Measurements from ENCODE around the gene ZNF584. TPM values are rescaled to one million over a fixed set of nuclear protein-coding genes. Genes with fewer than 3 reads are reported as not detected.
"Not testable (repeated sequence)": the region's sequence is repeated elsewhere in the genome, so short reads cannot be mapped to it uniquely, and the experiment has no call there.

The ZNF584 gene
- total and polyA plus RNA-seq, 12 donors = 7.1 to 37.5 (median 14.4) TPM

DNA sequence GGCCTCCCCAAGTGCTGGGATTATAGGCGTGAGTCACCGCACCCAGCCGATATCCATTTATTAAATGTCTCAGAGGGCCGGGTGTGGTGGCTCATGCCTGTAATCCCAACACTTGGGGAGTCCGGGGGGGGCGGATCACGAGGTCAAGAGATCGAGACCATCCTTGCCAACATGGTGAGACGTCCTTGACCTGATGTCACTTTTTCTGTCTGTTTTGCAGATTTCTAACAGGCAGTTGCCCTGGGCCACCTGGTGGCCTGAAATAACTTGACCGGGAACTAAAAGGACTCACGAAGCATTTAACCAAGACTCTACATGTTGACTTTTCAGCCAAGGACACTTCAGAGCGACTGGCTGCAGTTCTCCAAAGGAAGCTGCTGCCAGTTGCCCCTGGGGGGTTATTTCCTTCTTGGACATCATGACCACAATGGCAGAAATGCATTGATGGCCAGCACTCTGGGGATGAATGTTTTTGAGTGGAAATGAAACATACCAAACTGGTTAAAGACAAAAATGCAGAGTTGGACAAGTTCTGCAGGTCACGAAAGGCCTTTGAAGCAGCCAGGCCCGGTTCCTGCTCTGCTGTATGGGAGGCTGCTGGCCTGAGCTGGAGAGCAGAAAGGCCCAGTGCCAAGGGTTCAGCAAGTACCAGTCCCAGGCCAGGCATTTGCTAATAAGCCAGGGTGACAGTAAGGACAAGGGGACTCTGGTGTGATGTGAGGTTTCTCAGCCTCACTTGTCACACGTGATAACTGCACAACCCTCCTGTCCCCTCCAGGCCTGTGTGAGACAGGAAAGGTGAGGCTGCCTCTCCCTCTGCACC lies 35.9 kb upstream of the ZNF584 start:
- no peak overlapping the region for H3K4me3 ChIP-seq
- DNase-seq = peak in 1 of 7 donors; percentile 32
- no peaks in the 10 kb centered on the region for H3K4me1 ChIP-seq (replicated peaks in 1 of 2)
- TF ChIP-seq POLR2A (IDR thresholded peaks at IDR 0.05) = no peak
- TF ChIP-seq, protein P1, sequence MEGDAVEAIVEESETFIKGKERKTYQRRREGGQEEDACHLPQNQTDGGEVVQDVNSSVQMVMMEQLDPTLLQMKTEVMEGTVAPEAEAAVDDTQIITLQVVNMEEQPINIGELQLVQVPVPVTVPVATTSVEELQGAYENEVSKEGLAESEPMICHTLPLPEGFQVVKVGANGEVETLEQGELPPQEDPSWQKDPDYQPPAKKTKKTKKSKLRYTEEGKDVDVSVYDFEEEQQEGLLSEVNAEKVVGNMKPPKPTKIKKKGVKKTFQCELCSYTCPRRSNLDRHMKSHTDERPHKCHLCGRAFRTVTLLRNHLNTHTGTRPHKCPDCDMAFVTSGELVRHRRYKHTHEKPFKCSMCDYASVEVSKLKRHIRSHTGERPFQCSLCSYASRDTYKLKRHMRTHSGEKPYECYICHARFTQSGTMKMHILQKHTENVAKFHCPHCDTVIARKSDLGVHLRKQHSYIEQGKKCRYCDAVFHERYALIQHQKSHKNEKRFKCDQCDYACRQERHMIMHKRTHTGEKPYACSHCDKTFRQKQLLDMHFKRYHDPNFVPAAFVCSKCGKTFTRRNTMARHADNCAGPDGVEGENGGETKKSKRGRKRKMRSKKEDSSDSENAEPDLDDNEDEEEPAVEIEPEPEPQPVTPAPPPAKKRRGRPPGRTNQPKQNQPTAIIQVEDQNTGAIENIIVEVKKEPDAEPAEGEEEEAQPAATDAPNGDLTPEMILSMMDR (IDR thresholded peaks at IDR 0.05) = peak in 2 of 6 experiments; percentile 9 to 12
- H3K27me3 ChIP-seq = no peaks in the 10 kb centered on the region
- no peaks in the 10 kb centered on the region for H3K9me3 ChIP-seq (replicated peaks in 1 of 3)
- intact Hi-C loops (cut with DNase I) = no loop called here
- no peak overlapping the region for H3K27ac ChIP-seq
- 54 to 65% (median 60%) methylated on average over 15 of the region's 15 CpGs for WGBS, 4 donors
- H3K36me3 ChIP-seq (replicated peaks in 1 of 2) = no peaks in the 10 kb centered on the region

DNA sequence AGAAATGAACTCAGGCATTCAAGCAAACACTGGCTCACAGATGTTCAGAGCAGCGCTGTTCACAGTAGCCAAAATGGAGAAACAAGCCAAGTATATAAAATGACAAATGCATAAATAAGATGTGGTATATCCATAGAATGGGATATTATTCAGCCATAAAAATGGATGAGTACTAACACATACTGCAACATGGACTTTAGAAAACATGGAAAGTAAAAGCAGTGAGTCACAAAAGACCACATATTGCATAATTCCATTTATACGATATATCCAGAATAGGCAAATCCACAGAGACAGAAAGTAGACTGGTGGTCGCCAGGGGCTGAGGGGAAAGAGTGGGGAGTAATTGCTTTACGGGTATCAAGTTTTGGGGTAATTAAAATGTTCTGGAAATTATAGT lies 34.2 kb upstream of the ZNF584 start:
- H3K27ac ChIP-seq = no peak overlapping the region
- H3K27me3 ChIP-seq = no peaks in the 10 kb centered on the region
- H3K9me3 ChIP-seq (replicated peaks in 1 of 3) = no peaks in the 10 kb centered on the region
- intact Hi-C loops (cut with DNase I) = no loop called here
- no peaks in the 10 kb centered on the region for H3K36me3 ChIP-seq (replicated peaks in 1 of 2)
- TF ChIP-seq POLR2A (IDR thresholded peaks at IDR 0.05) = no peak
- TF ChIP-seq, protein P1 (IDR thresholded peaks at IDR 0.05) = no peak
- no peaks in the 10 kb centered on the region for H3K4me1 ChIP-seq (replicated peaks in 1 of 2)
- WGBS, 4 donors = 77 to 83% (median 83%) methylated on average over 4 of the region's 4 CpGs
- no peak for DNase-seq
- no peak overlapping the region for H3K4me3 ChIP-seq

DNA sequence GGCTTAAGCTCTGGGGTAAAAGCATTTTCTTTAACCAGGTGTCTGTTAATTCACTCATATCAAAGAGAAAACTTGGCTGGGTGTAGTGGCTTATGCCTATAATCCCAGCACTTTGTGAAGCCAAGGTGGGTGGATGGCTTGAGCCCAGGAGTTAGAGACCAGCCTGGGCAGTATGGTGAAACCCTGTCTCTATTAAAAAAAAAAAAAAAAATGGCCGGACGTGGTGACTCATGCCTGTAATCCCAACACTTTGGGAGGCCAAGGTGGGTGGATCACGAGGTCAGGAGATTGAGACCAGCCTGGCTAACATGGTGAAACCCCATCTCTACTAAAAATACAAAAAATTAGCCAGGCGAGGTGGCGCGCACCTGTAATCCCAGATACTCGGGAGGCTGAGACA lies 31.7 kb upstream of the ZNF584 start:
- H3K9me3 ChIP-seq (replicated peaks in 1 of 3); H3K27ac ChIP-seq; intact Hi-C loops (cut with DNase I); H3K27me3 ChIP-seq; H3K4me3 ChIP-seq; H3K36me3 ChIP-seq (replicated peaks in 1 of 2); DNase-seq: not testable (repeated sequence)
- peaks cover 10 to 15% of the 10 kb centered on the region in 2 donors for H3K4me1 ChIP-seq (replicated peaks in 1 of 2)
- 71 to 92% (median 80%) methylated on average over 7 of the region's 7 CpGs for WGBS, 4 donors

DNA sequence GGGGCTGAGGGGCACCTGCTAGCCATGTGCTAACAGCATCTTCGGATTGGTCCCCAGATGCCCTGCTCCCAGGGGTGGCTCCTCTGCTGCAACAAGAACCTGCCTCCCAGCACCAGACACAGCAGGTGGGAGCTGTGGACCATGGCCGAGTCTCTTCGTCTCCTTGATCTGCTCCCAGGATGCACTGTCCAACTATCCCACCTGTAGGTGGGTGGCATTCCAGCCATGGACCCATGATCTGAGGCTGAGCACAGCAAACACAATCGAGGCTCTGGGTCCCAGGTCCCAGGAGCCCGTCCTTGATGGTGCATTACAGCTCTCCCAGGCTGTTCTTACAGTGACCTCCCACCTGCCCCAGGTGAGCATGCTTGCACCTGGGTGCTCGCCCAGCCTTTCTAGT lies 29.2 kb upstream of the ZNF584 start:
- peak in 1 of 7 donors; percentile 18 for DNase-seq
- Histone ChIP-seq H3K36me3 (replicated peaks in 1 of 2) (no peaks in the 10 kb centered on the region), H3K27me3 (no peaks in the 10 kb centered on the region), H3K4me3 (no peak overlapping the region), H3K4me1 (replicated peaks in 1 of 2) (peaks cover 15 to 20% of the 10 kb centered on the region in 2 donors), H3K9me3 (replicated peaks in 1 of 3) (no peaks in the 10 kb centered on the region), H3K27ac (no peak overlapping the region)
- no peak for TF ChIP-seq POLR2A (IDR thresholded peaks at IDR 0.05)
- TF ChIP-seq, protein P1 (IDR thresholded peaks at IDR 0.05) = no peak
- intact Hi-C loops (cut with DNase I) = no loop called here
- 73 to 95% (median 93%) methylated on average over 3 to 6 of the region's 6 CpGs for WGBS, 4 donors
